ENCODE results near the gene BEST4. TPM values are rescaled to one million over a fixed set of nuclear protein-coding genes. Genes with fewer than 3 reads are reported as not detected.
A peak's percentile ranks its signal among the peaks of the same experiment; 100 is the strongest.
"Not testable (repeated sequence)": the region's sequence is repeated elsewhere in the genome, so short reads cannot be mapped to it uniquely, and the experiment has no call there.

BEST4 gene
- total and polyA plus RNA-seq, 8 donors, result 0.35 to 60.0 (median 0.87) TPM; not detected in 5

DNA sequence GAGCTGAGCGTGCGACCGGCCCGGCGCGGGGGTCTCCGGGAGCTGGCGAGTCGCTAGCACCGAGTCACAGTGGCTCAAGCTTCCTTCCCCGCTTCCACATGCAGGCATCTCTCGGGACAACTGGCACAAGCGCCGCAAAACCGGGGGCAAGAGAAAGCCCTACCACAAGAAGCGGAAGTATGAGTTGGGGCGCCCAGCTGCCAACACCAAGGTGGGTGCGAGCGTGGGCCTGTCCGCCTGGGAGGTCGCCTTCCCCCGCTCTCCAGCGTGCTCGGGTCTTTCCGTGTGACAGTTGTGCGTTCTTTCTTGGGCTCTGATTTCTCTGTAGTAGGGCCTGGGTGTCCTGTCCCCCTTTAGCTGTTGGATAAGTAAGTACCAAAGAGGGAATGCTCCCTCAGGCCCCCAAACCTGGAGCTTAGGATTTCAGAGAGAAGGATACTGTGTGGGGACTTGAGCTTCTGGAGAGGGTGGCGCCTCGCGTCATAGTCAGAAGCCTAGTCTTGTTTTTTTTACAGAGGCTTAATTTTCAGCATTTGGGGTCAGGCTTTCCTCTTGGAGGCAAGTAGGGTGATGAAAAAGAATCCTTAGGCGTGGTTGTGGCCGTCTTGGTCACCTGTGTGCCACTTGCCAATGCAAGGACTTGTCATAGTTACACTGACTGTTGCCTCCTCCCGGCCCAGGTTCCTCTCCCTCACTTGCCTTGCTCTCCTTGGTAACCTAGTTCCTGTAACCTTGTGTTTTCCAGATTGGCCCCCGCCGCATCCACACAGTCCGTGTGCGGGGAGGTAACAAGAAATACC lies 11.8 kb downstream of the BEST4 start:
- intact Hi-C loops (cut with DNase I; ENCODE audit: low total_unique reads), result no loop called here
- TF ChIP-seq CTCF (IDR thresholded peaks at IDR 0.05) (no peak), POLR2A (IDR thresholded peaks at IDR 0.05) (no peak), EP300 (IDR thresholded peaks at IDR 0.05) (no peak), POLR2AphosphoS5 (IDR thresholded peaks at IDR 0.05) (no peak)
- no peaks in the 10 kb centered on the region for H3K27me3 ChIP-seq
- H3K4me3 ChIP-seq, result peak overlapping the region; percentile 66 to 93 (median 82)
- DNase-seq, result peak in 1 of 2 donors; percentile 67
- peak overlapping the region; percentile 93 to 99 (median 95) for H3K27ac ChIP-seq
- H3K36me3 ChIP-seq, result peaks cover 41 to 50% (median 46%) of the 10 kb centered on the region in 4 donors
- WGBS, 5 donors, result 3 to 7% (median 4%) methylated on average over 24 to 36 of the region's 36 CpGs
- H3K9me3 ChIP-seq, result no peaks in the 10 kb centered on the region
- peaks cover 20 to 36% (median 31%) of the 10 kb centered on the region in 4 donors for H3K4me1 ChIP-seq

DNA sequence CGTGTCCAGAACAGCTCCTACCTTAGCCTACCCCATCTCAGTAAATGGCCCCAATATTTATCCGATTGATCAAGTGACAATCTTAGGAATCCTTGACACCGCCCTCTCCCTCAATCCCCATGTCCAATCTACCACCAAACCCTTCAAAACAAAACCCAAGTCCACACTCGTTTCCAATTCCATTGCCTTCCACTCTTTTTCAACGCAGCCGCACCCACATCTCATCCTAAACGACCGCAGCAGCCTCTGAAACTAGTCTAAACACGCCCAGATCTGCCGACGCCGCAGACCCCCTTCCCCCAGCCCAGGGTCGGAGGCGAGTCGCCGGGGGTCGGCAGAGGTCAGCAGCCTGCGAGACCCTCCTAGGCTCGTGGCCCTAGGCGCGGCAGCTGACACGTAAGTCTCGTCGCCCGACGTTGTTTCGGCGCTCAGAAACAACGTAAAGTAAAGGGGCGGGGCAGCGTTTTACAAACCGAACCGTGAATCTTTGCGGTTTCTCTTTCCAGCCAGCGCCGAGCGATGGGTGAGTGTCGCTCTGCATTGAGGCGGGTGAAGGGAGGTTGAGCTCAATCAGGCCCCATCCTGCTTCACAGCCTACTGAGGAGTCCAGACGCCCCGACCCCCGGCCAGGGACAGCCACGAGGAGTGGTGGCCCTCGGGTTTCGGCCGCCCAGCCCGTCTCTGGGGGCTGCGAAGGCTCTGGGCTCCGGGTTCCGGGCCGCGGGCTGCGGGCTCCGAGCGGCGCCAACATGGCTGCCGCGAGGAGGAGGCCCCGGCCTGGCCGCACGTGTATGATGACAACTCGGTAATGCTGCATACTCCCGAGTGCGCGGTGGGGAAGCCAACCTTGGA lies 12.7 kb downstream of the BEST4 start, which contains the start of gene RPS8:
Gene RPS8 (plus strand): TSS at position 463 of the 852 bp plus-strand sequence. CDS start 57 bp downstream, at position 520.
- Histone ChIP-seq H3K36me3 (peaks cover 37 to 42% (median 38%) of the 10 kb centered on the region in 4 donors), H3K9me3 (no peaks in the 10 kb centered on the region), H3K27me3 (no peaks in the 10 kb centered on the region), H3K4me3 (peak within 1 kb of the TSS; percentile 66 to 93 (median 82)), H3K4me1 (peaks cover 20 to 36% (median 31%) of the 10 kb centered on the region in 4 donors), H3K27ac (peak within 1 kb of the TSS; percentile 93 to 99 (median 95))
- WGBS, 5 donors, result 0 to 1% (median 0%) methylated on average over 47 to 65 of the region's 65 CpGs
- intact Hi-C loops (cut with DNase I; ENCODE audit: low total_unique reads), result no loop called here
- TF ChIP-seq EP300 (IDR thresholded peaks at IDR 0.05), result no peak
- peak in 2 of 4 donors; percentile 75 to 93 for TF ChIP-seq POLR2A (IDR thresholded peaks at IDR 0.05)
- peak in 1 of 7 experiments; percentile 10 for TF ChIP-seq CTCF (IDR thresholded peaks at IDR 0.05)
- TF ChIP-seq POLR2AphosphoS5 (IDR thresholded peaks at IDR 0.05), result peak; percentile 98 to 100 (median 99)
- DNase-seq, result peak; percentile 94 to 98

GRCh38 chr1:44766421-44766820 lies 21.5 kb downstream of the BEST4 start:
- intact Hi-C loops (cut with DNase I; ENCODE audit: low total_unique reads); H3K4me3 ChIP-seq; H3K27me3 ChIP-seq; H3K27ac ChIP-seq; DNase-seq; H3K9me3 ChIP-seq; H3K4me1 ChIP-seq: not testable (repeated sequence)
- 86 to 98% (median 93%) methylated on average over 6 of the region's 6 CpGs for WGBS, 5 donors
- peaks cover 0 to 38% (median 14%) of the 10 kb centered on the region in 4 donors for H3K36me3 ChIP-seq

GRCh38 chr1:44760876-44761275 lies 27.1 kb downstream of the BEST4 start:
- no peaks in the 10 kb centered on the region for H3K4me1 ChIP-seq
- H3K27ac ChIP-seq, result no peak overlapping the region
- intact Hi-C loops (cut with DNase I; ENCODE audit: low total_unique reads), result no loop called here
- no peaks in the 10 kb centered on the region for H3K9me3 ChIP-seq
- no peak for DNase-seq
- TF ChIP-seq EP300 (IDR thresholded peaks at IDR 0.05), result no peak
- no peaks in the 10 kb centered on the region for H3K27me3 ChIP-seq
- H3K36me3 ChIP-seq, result peaks cover 0 to 56% (median 28%) of the 10 kb centered on the region in 4 donors
- no peak overlapping the region for H3K4me3 ChIP-seq
- WGBS, 5 donors, result 90 to 98% (median 95%) methylated on average over 3 of the region's 3 CpGs

- intact Hi-C loops (cut with DNase I; ENCODE audit: low total_unique reads), result no loop called here
- 85 to 96% (median 93%) methylated on average over 5 to 11 of the region's 11 CpGs for WGBS, 5 donors
- Histone ChIP-seq H3K27me3 (no peaks in the 10 kb centered on the region), H3K9me3 (no peaks in the 10 kb centered on the region), H3K36me3 (peaks cover 0 to 72% (median 34%) of the 10 kb centered on the region in 4 donors), H3K27ac (no peak overlapping the region), H3K4me1 (no peaks in the 10 kb centered on the region), H3K4me3 (no peak overlapping the region)
- no peak for DNase-seq
- TF ChIP-seq EP300 (IDR thresholded peaks at IDR 0.05) (no peak), POLR2A (IDR thresholded peaks at IDR 0.05) (no peak), CTCF (IDR thresholded peaks at IDR 0.05) (no peak), POLR2AphosphoS5 (IDR thresholded peaks at IDR 0.05) (no peak)
Measured at GRCh38 chr1:44759077-44759476, 28.9 kb downstream of the BEST4 start.

Measured in stomach (tissue), 9 donors.